HUES48 (cell line): ENCODE results near the gene TTC23.
"Not testable (repeated sequence)": the region's sequence is repeated elsewhere in the genome, so short reads cannot be mapped to it uniquely, and the experiment has no call there.

Source experiments
- H3K27ac ChIP-seq: one replicate; pipeline ENCODE4 v1.7.0; 2013; ENCODE audit warnings: low read depth, low read length, inconsistent platforms
- H3K27me3 ChIP-seq: 2 replicates; pipeline ENCODE4 v1.6.1; 2013; ENCODE audit warnings: mild to moderate bottlenecking, low read length; ENCODE audit not compliant: control insufficient read depth, insufficient read depth
- H3K36me3 ChIP-seq: 2 replicates; pipeline ENCODE4 v1.6.1; 2013; ENCODE audit warnings: low read length; ENCODE audit not compliant: control insufficient read depth, insufficient read depth
- H3K4me1 ChIP-seq: 2 replicates; pipeline ENCODE4 v1.6.1; 2013; ENCODE audit warnings: mild to moderate bottlenecking, low read length; ENCODE audit not compliant: control insufficient read depth, insufficient read depth
- H3K4me3 ChIP-seq: 2 replicates; pipeline ENCODE4 v1.5.1; 2013; ENCODE audit warnings: mild to moderate bottlenecking, low read depth, low read length
- H3K9ac ChIP-seq: 2 replicates; pipeline ENCODE4 v1.6.1; 2013; ENCODE audit warnings: mild to moderate bottlenecking, low read depth, low read length, moderate library complexity
- H3K9me3 ChIP-seq: 2 replicates; pipeline ENCODE4 v1.6.1; 2013; ENCODE audit warnings: low read length; ENCODE audit not compliant: control insufficient read depth, insufficient read depth

TTC23 gene

DNA sequence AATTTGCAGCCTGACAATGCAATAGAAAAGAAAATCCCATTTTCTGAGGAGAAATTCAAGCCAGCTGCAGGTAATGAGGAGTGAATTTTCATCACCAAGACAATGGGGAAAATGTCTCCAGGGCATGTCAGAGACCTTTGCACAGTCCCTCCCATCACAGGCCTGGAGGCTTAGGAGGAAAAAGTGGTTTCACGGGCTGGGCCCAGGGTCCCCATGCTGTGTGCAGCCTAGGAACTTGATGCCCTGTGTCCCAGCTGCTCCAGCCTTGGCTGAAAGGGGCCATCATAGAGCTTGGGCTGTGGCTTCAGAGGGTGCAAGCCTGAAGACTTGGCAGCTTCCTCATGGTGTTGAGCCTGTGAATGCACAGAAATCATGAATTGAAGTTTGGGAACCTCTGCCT, 57.2 kb downstream of the TTC23 start:
- not testable (repeated sequence) for H3K36me3 ChIP-seq, H3K9me3 ChIP-seq, H3K4me1 ChIP-seq, H3K4me3 ChIP-seq, H3K27me3 ChIP-seq, H3K27ac ChIP-seq, H3K9ac ChIP-seq

DNA sequence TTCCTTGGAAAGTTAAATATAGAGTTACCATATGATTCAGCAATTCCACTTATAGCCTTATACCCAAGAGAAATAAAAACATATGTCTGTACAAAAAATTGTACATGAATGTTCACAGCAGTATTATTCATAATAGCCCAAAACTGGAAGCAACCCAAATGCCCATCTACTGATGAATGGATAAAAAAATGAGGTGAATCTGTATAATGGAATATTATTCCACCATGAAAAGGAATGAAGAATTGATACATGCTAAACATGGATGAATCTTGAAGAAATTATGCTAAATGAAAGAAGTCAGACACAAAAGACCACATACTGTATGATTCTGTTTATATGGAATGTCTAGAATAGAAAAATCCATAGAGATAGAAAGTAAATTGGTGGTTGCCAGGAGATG, 61.4 kb downstream of the TTC23 start:
- peaks cover 9% of the 10 kb centered on the region for H3K9me3 ChIP-seq
- H3K4me3 ChIP-seq, result no peak overlapping the region
- H3K27me3 ChIP-seq, result no peaks in the 10 kb centered on the region
- no peak overlapping the region for H3K27ac ChIP-seq
- peaks cover 3% of the 10 kb centered on the region; the same call in 1 of the 2 replicates for H3K4me1 ChIP-seq
- H3K36me3 ChIP-seq, result peaks cover 5% of the 10 kb centered on the region
- H3K9ac ChIP-seq, result no peak overlapping the region

DNA sequence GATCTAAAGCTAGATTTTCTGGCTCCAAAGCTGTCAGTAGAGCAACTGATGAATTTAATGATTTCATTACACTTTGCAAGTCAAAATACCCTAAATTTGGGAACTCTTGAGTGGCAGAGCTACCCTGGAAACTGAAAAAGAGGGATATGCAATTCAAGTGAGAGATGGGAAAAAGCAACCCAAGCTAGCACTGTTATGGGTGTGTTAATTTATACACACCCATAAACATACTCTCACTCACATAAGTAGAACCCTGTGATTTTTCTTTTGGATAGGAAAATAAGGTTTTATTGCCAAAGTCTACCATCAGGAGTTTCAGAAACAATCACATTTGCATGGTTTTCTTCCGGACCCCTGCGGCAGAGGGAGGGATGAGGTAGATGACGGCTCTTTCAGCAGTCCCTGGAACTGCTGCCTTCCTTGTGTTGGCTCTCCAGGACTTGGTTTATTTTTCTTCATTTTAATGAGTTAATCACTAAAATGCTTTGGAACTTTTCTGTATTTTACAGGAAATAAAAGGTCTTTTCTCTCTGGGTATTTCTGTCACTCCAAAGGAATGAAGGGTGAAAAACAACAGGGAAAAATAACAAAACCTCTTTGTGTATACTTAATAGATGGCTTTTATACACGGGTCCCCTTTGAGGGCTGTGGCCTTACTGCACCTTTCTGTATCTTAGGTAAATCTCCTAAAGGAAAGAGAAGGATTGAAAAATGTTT, 63.8 kb downstream of the TTC23 start:
- H3K27ac ChIP-seq, result no peak overlapping the region
- H3K9ac ChIP-seq, result no peak overlapping the region
- no peaks in the 10 kb centered on the region for H3K27me3 ChIP-seq
- no peak overlapping the region for H3K4me3 ChIP-seq
- no peaks in the 10 kb centered on the region for H3K9me3 ChIP-seq
- H3K36me3 ChIP-seq, result no peaks in the 10 kb centered on the region
- H3K4me1 ChIP-seq, result peaks cover 8% of the 10 kb centered on the region; the same call in 1 of the 2 replicates

DNA sequence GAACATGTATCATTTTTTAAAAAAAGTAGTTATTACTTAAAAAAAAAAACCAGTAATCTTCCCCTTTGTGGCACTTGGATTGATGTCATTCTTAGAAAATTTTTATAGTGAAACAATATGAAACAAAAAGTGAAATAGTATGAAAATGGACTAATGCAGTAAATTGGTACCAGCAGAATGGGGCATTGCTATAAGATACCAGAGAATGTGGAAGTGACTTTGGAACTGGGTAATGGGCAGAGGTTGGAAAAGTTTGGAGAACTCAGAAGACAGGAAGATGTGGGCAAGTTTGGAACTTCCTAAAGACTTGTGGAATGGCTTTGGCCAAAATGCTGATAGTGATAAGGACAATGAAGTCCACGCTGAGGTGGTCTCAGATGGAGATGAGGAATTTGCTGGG, 66.6 kb downstream of the TTC23 start:
- no peak overlapping the region for H3K4me3 ChIP-seq

DNA sequence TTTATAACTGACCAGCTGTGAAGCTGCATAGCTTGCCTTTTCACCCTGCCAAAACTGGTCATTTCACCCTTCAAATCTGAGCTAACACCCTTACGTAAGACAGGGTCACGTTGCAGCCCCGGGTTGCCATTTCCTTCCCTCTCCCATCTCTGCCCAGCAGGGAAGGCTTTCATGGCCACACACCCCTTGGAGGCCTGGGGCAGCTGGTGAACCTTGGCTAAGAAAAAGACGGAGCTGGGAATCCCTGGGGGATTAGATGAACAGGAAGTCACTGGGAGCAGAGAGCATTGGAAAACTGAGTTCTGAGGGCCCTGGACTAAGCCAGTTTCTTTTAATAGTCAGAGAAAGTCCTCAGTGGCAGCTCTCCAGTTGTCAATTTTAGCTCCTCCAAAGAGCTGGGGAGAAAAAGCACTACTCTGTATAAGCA, 67.8 kb downstream of the TTC23 start:
- Histone ChIP-seq H3K27me3 (no peaks in the 10 kb centered on the region), H3K9ac (no peak overlapping the region), H3K4me1 (peaks cover 8% of the 10 kb centered on the region; the same call in 1 of the 2 replicates), H3K27ac (no peak overlapping the region), H3K4me3 (no peak overlapping the region), H3K9me3 (no peaks in the 10 kb centered on the region), H3K36me3 (no peaks in the 10 kb centered on the region)

More for the DNA sequence above, 66.6 kb downstream of the TTC23 start:
- no peak overlapping the region for H3K27ac ChIP-seq
- H3K9me3 ChIP-seq, result no peaks in the 10 kb centered on the region
- H3K9ac ChIP-seq, result no peak overlapping the region
- H3K36me3 ChIP-seq, result no peaks in the 10 kb centered on the region
- H3K4me1 ChIP-seq, result peaks cover 8% of the 10 kb centered on the region; the same call in 1 of the 2 replicates
- H3K27me3 ChIP-seq, result no peaks in the 10 kb centered on the region

DNA sequence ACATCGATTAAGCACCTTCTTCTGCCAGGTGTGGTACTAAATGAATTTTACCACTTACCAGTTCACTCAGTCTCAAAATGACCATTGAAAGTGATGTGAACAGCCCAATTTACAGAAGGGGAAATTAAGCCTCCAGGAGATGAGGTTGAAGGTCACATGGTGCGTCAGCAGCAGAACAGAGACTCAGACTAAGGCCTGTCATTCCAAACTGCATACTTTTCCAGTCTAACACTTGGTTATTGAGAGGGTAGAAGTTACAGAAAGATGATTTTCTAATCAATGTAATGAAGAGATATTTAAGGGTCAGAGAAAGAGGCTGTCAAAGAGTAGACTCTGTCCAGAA, 68.4 kb downstream of the TTC23 start:
- no peaks in the 10 kb centered on the region for H3K27me3 ChIP-seq
- H3K4me3 ChIP-seq, result no peak overlapping the region
- H3K9me3 ChIP-seq, result no peaks in the 10 kb centered on the region
- no peaks in the 10 kb centered on the region for H3K36me3 ChIP-seq
- H3K27ac ChIP-seq, result no peak overlapping the region
- no peak overlapping the region for H3K9ac ChIP-seq
- H3K4me1 ChIP-seq, result peaks cover 8% of the 10 kb centered on the region; the same call in 1 of the 2 replicates

DNA sequence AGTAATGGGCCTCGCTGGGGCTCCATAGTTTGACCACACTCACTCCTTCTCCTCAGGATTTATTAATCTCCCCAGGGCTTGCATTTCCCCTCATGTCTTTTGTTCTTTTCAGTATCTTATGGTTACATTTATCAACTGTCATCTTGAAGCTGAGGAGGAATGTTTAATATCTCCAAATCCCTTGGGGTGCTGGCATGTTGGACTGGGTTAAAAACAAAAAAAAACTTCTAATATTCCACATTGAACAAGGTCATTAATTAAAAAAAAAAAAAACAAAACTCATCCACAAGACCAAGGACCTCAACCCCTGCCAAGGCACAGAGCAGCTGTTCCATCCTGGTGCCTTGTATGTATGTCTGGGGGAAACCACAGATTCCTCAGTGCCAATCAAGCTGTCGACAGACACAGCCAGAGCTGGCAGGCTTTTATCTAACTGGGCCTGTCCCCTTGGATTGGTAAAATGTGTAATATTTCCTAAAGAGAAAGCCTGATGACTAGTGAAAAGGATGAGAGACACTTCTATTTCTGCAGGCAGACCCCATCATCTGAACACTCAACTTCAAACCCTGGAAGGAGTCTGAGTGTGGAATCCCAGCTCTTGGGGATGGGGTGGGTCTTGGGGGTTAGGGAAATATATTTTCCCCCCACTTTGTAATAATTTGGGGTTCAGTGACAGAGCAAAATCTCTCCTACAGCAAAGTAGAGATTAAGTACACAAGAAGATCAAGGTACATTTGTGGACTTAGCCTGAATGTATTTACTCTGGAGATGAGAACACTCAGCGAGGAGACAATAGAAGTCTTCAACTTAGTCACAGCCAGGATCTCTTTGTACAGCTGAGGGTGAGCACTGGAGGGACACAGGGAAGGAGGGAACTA, 69.1 kb downstream of the TTC23 start:
- no peaks in the 10 kb centered on the region for H3K36me3 ChIP-seq
- no peaks in the 10 kb centered on the region for H3K9me3 ChIP-seq
- no peak overlapping the region for H3K27ac ChIP-seq
- H3K4me3 ChIP-seq, result no peak overlapping the region
- H3K4me1 ChIP-seq, result peaks cover 8% of the 10 kb centered on the region; the same call in 1 of the 2 replicates
- H3K9ac ChIP-seq, result no peak overlapping the region
- H3K27me3 ChIP-seq, result no peaks in the 10 kb centered on the region

DNA sequence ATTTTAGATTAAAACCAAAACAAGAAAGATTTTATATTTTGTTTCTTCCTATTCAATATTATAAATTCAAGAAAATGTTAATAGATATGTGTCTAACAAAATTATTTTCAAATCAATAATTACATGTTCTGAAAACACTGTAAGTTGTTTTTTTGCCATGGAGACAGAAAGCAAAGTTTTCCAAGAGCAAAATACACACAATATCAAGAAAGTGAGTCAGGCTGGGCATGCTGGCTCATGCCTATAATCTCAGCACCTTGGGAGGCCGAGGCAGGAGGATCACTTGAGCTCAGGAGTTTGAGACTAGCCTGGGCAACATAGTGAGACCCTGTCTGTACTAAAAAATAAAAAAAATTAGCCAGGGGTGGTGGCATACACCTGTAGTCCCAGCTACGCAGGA, 71.7 kb downstream of the TTC23 start:
- no peak overlapping the region for H3K9ac ChIP-seq
- H3K27ac ChIP-seq, result no peak overlapping the region
- H3K9me3 ChIP-seq, result no peaks in the 10 kb centered on the region
- H3K27me3 ChIP-seq, result no peaks in the 10 kb centered on the region
- H3K4me3 ChIP-seq, result no peak overlapping the region
- H3K4me1 ChIP-seq, result peaks cover 5% of the 10 kb centered on the region; the same call in 1 of the 2 replicates
- H3K36me3 ChIP-seq, result peaks cover 5% of the 10 kb centered on the region; the same call in 1 of the 2 replicates

DNA sequence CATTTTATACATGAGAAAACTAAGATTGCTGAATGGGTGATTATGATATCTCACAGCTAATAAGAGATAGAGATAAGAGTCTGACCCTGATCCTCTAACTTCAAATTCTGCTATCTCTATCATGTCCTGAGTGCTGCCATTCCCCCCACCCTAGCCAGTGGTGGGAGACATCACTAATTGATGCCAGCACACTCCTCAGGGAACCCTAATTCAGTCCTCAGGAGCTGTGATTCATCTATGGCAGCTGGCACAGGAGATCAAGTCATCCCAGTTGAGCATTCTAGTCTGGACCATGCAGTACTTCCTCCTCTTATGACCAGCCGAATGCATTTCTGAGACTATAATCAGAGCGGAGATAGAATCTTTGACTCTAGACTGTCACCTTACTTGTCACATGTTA, 72.6 kb downstream of the TTC23 start:
- Histone ChIP-seq H3K9ac (no peak overlapping the region), H3K9me3 (no peaks in the 10 kb centered on the region), H3K27me3 (no peaks in the 10 kb centered on the region), H3K4me3 (no peak overlapping the region), H3K36me3 (peaks cover 5% of the 10 kb centered on the region; the same call in 1 of the 2 replicates), H3K4me1 (peaks cover 5% of the 10 kb centered on the region; the same call in 1 of the 2 replicates), H3K27ac (no peak overlapping the region)

DNA sequence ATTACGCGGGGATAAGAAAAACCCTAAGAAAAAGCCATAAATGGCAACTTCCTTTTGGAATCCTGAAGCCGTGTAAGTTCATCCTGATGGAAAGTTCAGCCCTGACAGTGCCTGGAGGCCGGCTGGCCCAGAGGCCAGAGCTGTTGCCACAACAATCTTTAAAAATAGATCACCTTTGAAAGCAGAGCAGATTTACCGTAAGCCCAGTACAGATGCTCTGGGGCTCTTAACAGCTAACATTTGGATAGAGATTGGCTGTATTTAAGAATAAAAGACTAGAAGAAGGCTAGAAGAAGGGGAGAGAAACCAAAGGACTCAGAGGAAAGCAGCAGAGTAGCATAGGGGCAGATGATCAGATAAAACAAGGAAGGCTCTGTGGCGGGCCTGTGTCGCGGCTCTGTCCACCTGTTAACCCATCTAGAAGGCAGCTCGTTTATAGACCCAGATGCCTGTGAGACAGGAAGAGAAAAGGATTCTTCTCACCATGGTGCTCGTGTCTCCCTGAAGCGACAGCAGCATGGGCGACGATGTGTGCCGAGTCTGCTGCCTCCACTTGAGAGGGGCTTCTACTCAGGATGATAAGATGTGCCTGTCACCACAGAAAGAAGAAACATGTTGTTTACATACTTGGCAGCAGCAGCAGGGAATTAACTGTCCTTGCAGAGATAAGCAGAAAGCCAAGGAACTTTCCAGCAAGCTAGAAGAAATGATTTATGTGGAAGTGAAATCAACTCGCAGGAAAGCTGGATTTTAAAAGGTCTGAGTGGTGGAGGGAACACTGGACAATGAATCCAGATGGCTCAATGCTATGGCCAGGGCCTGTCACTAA, 74.6 kb downstream of the TTC23 start:
- Histone ChIP-seq H3K9me3 (no peaks in the 10 kb centered on the region), H3K4me1 (no peaks in the 10 kb centered on the region), H3K36me3 (peaks cover 10% of the 10 kb centered on the region; the same call in 1 of the 2 replicates), H3K27me3 (no peaks in the 10 kb centered on the region), H3K9ac (no peak overlapping the region), H3K27ac (no peak overlapping the region), H3K4me3 (no peak overlapping the region)
